Measurements from ENCODE around the gene UAP1. TPM values are rescaled to one million over a fixed set of nuclear protein-coding genes. Genes with fewer than 3 reads are reported as not detected.
"Not testable (repeated sequence)": the region's sequence is repeated elsewhere in the genome, so short reads cannot be mapped to it uniquely, and the experiment has no call there.

Gene UAP1
- total RNA-seq, 3 donors from 2014 or later: 91.4 to 123 (median 116) TPM

DNA sequence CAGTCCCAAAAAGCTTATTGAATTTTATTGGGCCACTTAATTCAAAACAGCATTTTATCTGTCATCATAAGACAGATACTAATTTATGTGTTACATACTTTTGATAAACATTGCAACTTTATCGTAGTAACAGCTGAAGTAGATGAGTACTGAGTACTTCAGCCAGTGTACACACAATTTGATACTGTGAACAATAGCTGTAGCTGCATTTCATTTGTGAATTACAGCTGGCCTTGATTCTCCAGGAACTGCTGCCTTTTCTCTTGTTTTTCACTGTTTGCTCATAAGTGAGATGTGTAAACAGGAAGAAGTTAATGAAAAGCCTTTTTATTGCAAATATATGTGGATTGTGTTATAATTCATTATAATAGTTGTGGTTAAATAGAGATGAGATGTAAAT is 10.2 kb downstream of the UAP1 start:
- intact Hi-C loops (cut with DNase I, micrococcal nuclease): no loop called here
- Histone ChIP-seq H3K9me3 (no peaks in the 10 kb centered on the region), H3K4me1 (ENCODE audit: low read depth) (peaks cover 40% of the 10 kb centered on the region), H3K36me3 (ENCODE audit: low read depth) (peaks cover 3% of the 10 kb centered on the region), H3K4me3 (no peak overlapping the region)
- DNase-seq: no peak
- TF ChIP-seq, protein P1, sequence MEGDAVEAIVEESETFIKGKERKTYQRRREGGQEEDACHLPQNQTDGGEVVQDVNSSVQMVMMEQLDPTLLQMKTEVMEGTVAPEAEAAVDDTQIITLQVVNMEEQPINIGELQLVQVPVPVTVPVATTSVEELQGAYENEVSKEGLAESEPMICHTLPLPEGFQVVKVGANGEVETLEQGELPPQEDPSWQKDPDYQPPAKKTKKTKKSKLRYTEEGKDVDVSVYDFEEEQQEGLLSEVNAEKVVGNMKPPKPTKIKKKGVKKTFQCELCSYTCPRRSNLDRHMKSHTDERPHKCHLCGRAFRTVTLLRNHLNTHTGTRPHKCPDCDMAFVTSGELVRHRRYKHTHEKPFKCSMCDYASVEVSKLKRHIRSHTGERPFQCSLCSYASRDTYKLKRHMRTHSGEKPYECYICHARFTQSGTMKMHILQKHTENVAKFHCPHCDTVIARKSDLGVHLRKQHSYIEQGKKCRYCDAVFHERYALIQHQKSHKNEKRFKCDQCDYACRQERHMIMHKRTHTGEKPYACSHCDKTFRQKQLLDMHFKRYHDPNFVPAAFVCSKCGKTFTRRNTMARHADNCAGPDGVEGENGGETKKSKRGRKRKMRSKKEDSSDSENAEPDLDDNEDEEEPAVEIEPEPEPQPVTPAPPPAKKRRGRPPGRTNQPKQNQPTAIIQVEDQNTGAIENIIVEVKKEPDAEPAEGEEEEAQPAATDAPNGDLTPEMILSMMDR (IDR thresholded peaks at IDR 0.05): no peak
- ATAC-seq: peak; percentile 21

DNA sequence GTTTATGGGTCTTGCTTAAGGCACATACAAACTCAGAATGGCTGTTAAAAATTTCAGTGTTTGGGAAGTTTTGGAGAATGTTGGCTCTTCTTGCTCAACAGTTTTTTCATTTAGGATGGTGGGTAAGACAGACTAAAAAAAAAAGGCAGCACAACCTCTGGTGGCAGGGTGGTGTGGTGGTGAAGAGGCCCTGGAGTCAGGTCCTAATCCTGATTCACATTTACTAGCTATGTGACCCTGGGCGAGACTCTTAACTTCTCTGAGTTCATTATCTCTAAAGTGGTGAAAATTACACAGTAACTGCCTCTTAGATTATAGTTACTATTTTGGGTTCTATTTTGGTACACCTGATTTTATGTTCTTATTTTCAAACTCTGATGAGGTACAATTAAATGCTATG is 11.6 kb downstream of the UAP1 start:
- intact Hi-C loops (cut with DNase I, micrococcal nuclease): no loop called here
- Histone ChIP-seq H3K4me1 (ENCODE audit: low read depth) (peaks cover 31% of the 10 kb centered on the region), H3K36me3 (ENCODE audit: low read depth) (no peaks in the 10 kb centered on the region), H3K9me3 (no peaks in the 10 kb centered on the region), H3K4me3 (no peak overlapping the region)
- DNase-seq (no peak), ATAC-seq (no peak)
- TF ChIP-seq, protein P1 (IDR thresholded peaks at IDR 0.05): no peak

DNA sequence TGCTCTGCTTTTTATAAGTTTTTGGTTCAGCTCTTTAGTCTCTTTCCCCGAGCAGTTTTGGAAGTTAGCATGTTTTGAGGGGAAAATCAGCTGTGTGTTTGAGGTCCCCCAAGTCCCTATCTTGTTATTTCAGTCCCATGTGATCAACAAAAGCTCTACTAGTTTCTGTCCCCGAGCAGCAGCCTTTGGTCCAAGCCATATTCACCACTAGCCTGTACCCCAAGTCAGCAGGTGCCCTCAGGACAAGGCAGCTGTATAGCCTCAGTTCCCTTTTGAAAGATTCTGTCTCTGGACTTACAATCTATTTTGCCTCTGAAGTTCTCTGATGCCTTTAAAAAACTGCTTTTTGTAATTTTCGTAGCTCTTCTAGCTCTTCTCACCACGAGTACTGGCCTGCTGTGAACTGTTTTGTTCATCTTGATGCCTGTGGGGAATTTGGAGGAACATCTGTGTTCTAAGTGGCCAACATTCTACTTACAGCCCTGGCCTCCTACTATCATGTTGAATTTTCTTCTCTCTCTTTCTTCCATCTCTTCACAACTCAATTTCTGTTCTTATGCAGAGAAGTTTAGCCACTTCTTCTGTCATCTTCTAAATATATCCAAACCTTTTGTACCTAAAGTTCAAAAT is 16.7 kb downstream of the UAP1 start:
- H3K9me3 ChIP-seq: no peaks in the 10 kb centered on the region
- DNase-seq (no peak), ATAC-seq (no peak)
- TF ChIP-seq, protein P1 (IDR thresholded peaks at IDR 0.05): no peak
- no peak overlapping the region for H3K4me3 ChIP-seq
- H3K4me1 ChIP-seq (ENCODE audit: low read depth): peaks cover 3% of the 10 kb centered on the region
- no peaks in the 10 kb centered on the region for H3K36me3 ChIP-seq (ENCODE audit: low read depth)
- intact Hi-C loops (cut with DNase I, micrococcal nuclease): no loop called here

DNA sequence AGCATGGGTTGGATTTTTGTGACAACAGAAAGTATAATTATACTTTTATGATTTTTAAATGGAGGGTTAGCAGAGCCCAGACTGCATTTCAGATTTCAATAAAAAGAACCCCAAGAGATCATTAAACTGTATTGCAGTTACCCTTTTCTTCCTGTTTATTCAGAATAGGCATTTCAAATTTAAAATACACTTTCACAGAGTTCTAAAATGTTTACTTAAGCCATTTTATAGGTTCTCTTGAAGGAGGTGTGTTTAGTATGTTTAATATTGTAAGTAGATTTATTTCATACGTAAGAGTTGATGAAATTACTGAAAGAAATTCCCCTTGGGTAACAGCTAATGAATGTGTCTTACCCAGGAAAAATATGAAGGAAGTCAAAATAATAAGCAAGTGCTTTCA is 17.4 kb downstream of the UAP1 start:
- Histone ChIP-seq H3K36me3 (ENCODE audit: low read depth) (no peaks in the 10 kb centered on the region), H3K4me1 (ENCODE audit: low read depth) (no peaks in the 10 kb centered on the region), H3K4me3 (no peak overlapping the region), H3K9me3 (no peaks in the 10 kb centered on the region)
- DNase-seq (no peak), ATAC-seq (no peak)
- intact Hi-C loops (cut with DNase I, micrococcal nuclease): no loop called here
- TF ChIP-seq, protein P1 (IDR thresholded peaks at IDR 0.05): no peak

DNA sequence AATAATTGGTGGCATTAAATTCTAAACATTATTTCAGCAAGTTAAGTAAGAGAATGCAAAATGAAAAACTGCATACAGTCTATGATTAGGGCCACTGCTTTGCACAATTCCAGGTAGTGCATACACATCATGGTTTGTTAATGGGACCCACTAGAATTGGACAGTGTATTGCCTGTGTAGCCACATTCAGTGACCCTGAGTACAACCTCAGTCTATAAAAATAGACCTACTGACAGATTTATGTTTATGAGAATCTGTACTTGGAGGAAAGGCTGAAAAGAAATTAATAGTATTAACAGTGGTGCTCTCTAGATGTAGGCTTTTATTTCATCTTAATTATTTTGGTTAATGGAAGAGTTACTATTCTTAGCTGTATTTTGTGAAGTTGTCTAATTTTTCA is 18.8 kb downstream of the UAP1 start:
- no peak for ATAC-seq
- H3K9me3 ChIP-seq: no peaks in the 10 kb centered on the region
- DNase-seq: no peak
- no peaks in the 10 kb centered on the region for H3K36me3 ChIP-seq (ENCODE audit: low read depth)
- intact Hi-C loops (cut with DNase I, micrococcal nuclease): loop anchor here in 1 of 2 donors (5.0 kb wide), 1 partner anchor 73 kb away; no protein-coding TSS in a partner anchor
- no peaks in the 10 kb centered on the region for H3K4me1 ChIP-seq (ENCODE audit: low read depth)
- TF ChIP-seq, protein P1 (IDR thresholded peaks at IDR 0.05): no peak
- H3K4me3 ChIP-seq: no peak overlapping the region

DNA sequence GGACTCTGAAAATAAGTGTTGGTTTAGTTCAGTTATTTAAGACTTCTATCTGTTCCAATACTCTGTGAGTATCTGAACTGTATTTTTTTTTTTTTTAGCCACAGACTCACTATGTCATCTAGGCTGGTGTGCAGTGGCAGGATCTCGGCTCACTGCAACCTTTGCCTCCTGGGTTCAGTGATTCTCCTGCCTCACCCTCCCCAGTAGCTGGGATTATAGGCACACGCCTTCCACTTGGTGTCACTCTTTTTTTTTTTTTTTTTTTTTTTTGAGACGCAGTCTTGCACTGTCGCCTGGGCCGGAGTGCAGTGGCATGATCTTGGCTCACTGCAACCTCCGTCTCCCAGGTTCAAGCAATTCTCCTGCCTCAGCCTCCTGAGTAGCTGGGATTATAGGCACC is 21.4 kb downstream of the UAP1 start:
- not testable (repeated sequence) for H3K4me1 ChIP-seq (ENCODE audit: low read depth); H3K4me3 ChIP-seq; H3K9me3 ChIP-seq; H3K36me3 ChIP-seq (ENCODE audit: low read depth); DNase-seq
- ATAC-seq: peak; percentile 67
- intact Hi-C loops (cut with DNase I, micrococcal nuclease): loop anchor here in 1 of 2 donors (5.0 kb wide), 1 partner anchor 76 kb away; no protein-coding TSS in a partner anchor

- ATAC-seq; H3K36me3 ChIP-seq (ENCODE audit: low read depth); H3K4me1 ChIP-seq (ENCODE audit: low read depth); intact Hi-C loops (cut with DNase I, micrococcal nuclease); DNase-seq; H3K9me3 ChIP-seq; H3K4me3 ChIP-seq: not testable (repeated sequence)
Observed at GRCh38 chr1:162585101-162585500, 23.6 kb downstream of the UAP1 start.

All from mucosa of descending colon (tissue), 3 donors.